Glutamatergic neuron (in vitro differentiated cells): ENCODE measurements around the gene TPPP. TPM values are rescaled to one million over a fixed set of nuclear protein-coding genes. Genes with fewer than 3 reads are reported as not detected.

Source experiments
- DNase-seq: peaks from one replicate; pipeline ENCODE4 v3.0.0; 2022
- H3K27ac Mint-ChIP-seq: one replicate; pipeline ENCODE4 v1.8.0; 2020; ENCODE audit warnings: mild to moderate bottlenecking, mixed read lengths, inconsistent platforms; ENCODE audit not compliant: unreplicated experiment
- H3K27me3 Mint-ChIP-seq: one replicate; pipeline ENCODE4 v1.8.0; 2020; ENCODE audit warnings: mild to moderate bottlenecking, moderate library complexity, mixed read lengths, inconsistent platforms; ENCODE audit not compliant: unreplicated experiment
- H3K36me3 Mint-ChIP-seq: one replicate; pipeline ENCODE4 v1.8.0; 2020; ENCODE audit warnings: mild to moderate bottlenecking, mixed read lengths, inconsistent platforms; ENCODE audit not compliant: unreplicated experiment
- H3K4me1 Mint-ChIP-seq: one replicate; pipeline ENCODE4 v1.8.0; 2020; ENCODE audit warnings: mild to moderate bottlenecking, low read depth, mixed read lengths, inconsistent platforms; ENCODE audit not compliant: unreplicated experiment
- H3K4me3 Mint-ChIP-seq: one replicate; pipeline ENCODE4 v1.8.0; 2020; ENCODE audit warnings: mild to moderate bottlenecking, mixed read lengths, inconsistent platforms; ENCODE audit not compliant: unreplicated experiment
- H3K9me3 Mint-ChIP-seq: one replicate; pipeline ENCODE4 v1.8.0; 2020; ENCODE audit warnings: mild to moderate bottlenecking, moderate library complexity, mixed read lengths, inconsistent platforms; ENCODE audit not compliant: unreplicated experiment
- total RNA-seq: library from RNA; stranded (reverse); fragmentation: NEBNext Ultra II Directional; extraction: Animal tissue kit (Norgen Biotek cat#: 25700); gene quantifications from one replicate; pipeline ENCODE4 v1.2.1, GENCODE V29; 2021; ENCODE audit not compliant: unreplicated experiment
- TF ChIP-seq, protein P1 (sequence below): fragments of 200-600 bp; sonication (generic); IDR thresholded peaks from one replicate; pipeline ENCODE4 v1.5.0; 2021; ENCODE audit not compliant: partially characterized antibody, unreplicated experiment

Gene TPPP
- total RNA-seq, 1 donor from 2014 or later = 44.5 TPM

GRCh38 chr5:626850-627249 lies 66.3 kb downstream of the TPPP start:
- no peak for DNase-seq
- Mint-ChIP-seq H3K36me3 (peaks cover 4% of the 10 kb centered on the region), H3K27me3 (peaks cover 4% of the 10 kb centered on the region), H3K27ac (no peak overlapping the region), H3K4me1 (no peaks in the 10 kb centered on the region), H3K9me3 (peaks cover 2% of the 10 kb centered on the region), H3K4me3 (no peak overlapping the region)
- TF ChIP-seq, protein P1, sequence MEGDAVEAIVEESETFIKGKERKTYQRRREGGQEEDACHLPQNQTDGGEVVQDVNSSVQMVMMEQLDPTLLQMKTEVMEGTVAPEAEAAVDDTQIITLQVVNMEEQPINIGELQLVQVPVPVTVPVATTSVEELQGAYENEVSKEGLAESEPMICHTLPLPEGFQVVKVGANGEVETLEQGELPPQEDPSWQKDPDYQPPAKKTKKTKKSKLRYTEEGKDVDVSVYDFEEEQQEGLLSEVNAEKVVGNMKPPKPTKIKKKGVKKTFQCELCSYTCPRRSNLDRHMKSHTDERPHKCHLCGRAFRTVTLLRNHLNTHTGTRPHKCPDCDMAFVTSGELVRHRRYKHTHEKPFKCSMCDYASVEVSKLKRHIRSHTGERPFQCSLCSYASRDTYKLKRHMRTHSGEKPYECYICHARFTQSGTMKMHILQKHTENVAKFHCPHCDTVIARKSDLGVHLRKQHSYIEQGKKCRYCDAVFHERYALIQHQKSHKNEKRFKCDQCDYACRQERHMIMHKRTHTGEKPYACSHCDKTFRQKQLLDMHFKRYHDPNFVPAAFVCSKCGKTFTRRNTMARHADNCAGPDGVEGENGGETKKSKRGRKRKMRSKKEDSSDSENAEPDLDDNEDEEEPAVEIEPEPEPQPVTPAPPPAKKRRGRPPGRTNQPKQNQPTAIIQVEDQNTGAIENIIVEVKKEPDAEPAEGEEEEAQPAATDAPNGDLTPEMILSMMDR = no peak

GRCh38 chr5:625516-625915 lies 67.6 kb downstream of the TPPP start:
- DNase-seq = no peak
- Mint-ChIP-seq H3K4me1 (no peaks in the 10 kb centered on the region), H3K4me3 (no peak overlapping the region), H3K9me3 (peaks cover 2% of the 10 kb centered on the region), H3K36me3 (peaks cover 4% of the 10 kb centered on the region), H3K27ac (no peak overlapping the region), H3K27me3 (peaks cover 4% of the 10 kb centered on the region)
- TF ChIP-seq, protein P1 = no peak

- H3K27ac Mint-ChIP-seq = no peak overlapping the region
- peaks cover 4% of the 10 kb centered on the region for H3K27me3 Mint-ChIP-seq
- H3K4me3 Mint-ChIP-seq = no peak overlapping the region
- DNase-seq = no peak
- no peaks in the 10 kb centered on the region for H3K4me1 Mint-ChIP-seq
- H3K9me3 Mint-ChIP-seq = peaks cover 2% of the 10 kb centered on the region
- TF ChIP-seq, protein P1 = no peak
- peaks cover 4% of the 10 kb centered on the region for H3K36me3 Mint-ChIP-seq
Observed at GRCh38 chr5:624951-625230, 68.3 kb downstream of the TPPP start.

DNA sequence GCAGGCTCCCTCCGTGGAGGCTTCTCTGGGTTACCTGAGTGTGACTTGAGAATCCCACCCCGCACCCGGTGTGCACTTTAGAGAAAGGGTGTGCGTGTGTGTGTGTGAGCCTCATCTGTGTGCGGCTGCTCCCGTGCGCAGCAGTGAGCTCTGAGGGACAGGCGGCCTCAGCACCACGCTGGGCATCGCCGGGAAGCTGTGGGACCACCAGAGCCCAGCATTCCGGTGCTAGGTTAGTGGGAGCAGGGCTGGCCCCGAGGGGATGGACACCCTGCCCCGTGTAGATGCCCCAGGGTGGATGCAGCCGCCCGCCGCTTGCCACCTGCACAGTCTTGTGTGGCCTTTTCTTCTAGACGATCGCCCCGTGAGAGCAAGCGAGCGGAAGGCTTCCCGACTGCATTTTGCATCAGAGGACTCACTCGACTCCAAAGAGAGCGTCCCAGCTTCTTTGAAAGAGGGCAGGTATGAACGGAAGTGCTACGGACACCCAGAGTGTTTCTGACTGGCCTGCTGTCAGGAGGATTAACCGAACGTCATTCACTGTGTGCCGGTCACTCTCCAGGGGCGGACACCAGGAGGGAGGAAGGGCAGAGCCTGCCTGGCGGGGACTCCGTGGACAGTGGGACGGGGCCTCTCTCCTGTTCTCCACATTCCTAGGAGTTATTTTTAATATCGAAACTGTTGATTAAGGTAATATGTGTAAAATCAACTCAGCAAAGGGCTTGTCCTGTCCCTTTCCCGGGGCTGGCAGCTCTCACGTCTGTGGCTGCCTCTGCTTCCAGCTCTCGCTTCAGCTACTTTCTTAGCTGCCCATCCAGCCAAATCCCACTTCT lies 68.8 kb downstream of the TPPP start:
- Mint-ChIP-seq H3K4me3 (no peak overlapping the region), H3K9me3 (peaks cover 2% of the 10 kb centered on the region), H3K36me3 (peaks cover 4% of the 10 kb centered on the region), H3K27me3 (peaks cover 4% of the 10 kb centered on the region), H3K27ac (no peak overlapping the region), H3K4me1 (no peaks in the 10 kb centered on the region)
- DNase-seq = no peak
- TF ChIP-seq, protein P1 = no peak

GRCh38 chr5:623531-623930 lies 69.6 kb downstream of the TPPP start:
- Mint-ChIP-seq H3K27me3 (peaks cover 4% of the 10 kb centered on the region), H3K36me3 (peaks cover 4% of the 10 kb centered on the region), H3K27ac (no peak overlapping the region), H3K4me1 (no peaks in the 10 kb centered on the region), H3K9me3 (peaks cover 2% of the 10 kb centered on the region), H3K4me3 (no peak overlapping the region)
- TF ChIP-seq, protein P1 = no peak
- no peak for DNase-seq
